Calu3 (cell line): ENCODE data around the gene FNDC7. TPM values are rescaled to one million over a fixed set of nuclear protein-coding genes. Genes with fewer than 3 reads are reported as not detected.

Experiments
- BruUV-seq: library from RNA; stranded (reverse); fragments of 400-500 nt; replicated peaks from 2 replicates; lab custom pipeline; 2021; lab: Mats Ljungman, UMichigan
- CTCF ChIA-PET: fragments of 300-600 bp; sonication (Branson Sonifier 250); formaldehyde crosslinking; loops from one replicate; lab custom pipeline; 2022; ENCODE audit warnings: antibody characterized with exemption; lab: Charles Lee
- DNase-seq: peaks from one replicate; pipeline ENCODE4 v3.0.0; 2022
- H3K27ac Mint-ChIP-seq: one replicate; pipeline ENCODE4 v1.8.0; 2022; ENCODE audit warnings: mixed read lengths; ENCODE audit not compliant: unreplicated experiment
- H3K27me3 Mint-ChIP-seq: one replicate; pipeline ENCODE4 v1.8.0; 2022; ENCODE audit warnings: mixed read lengths; ENCODE audit not compliant: unreplicated experiment
- H3K36me3 Mint-ChIP-seq: one replicate; pipeline ENCODE4 v1.8.0; 2022; ENCODE audit warnings: mild to moderate bottlenecking, moderate library complexity, mixed read lengths; ENCODE audit not compliant: insufficient read depth, unreplicated experiment
- H3K4me1 Mint-ChIP-seq: one replicate; pipeline ENCODE4 v1.8.0; 2022; ENCODE audit warnings: mild to moderate bottlenecking, low read depth, mixed read lengths; ENCODE audit not compliant: unreplicated experiment
- H3K4me3 Mint-ChIP-seq: one replicate; pipeline ENCODE4 v1.8.0; 2022; ENCODE audit warnings: mild to moderate bottlenecking, low read depth, moderate library complexity, mixed read lengths; ENCODE audit not compliant: unreplicated experiment
- H3K9me3 Mint-ChIP-seq: one replicate; pipeline ENCODE4 v1.8.0; 2022; ENCODE audit warnings: low read depth, mixed read lengths; ENCODE audit not compliant: unreplicated experiment
- CTCF ChIP-seq: fragments of 200-600 bp; IDR thresholded peaks from one replicate; pipeline ENCODE4 v1.8.0; 2022; ENCODE audit warnings: antibody characterized with exemption; ENCODE audit not compliant: unreplicated experiment
- intact Hi-C: fragments of 100-400 bp; cut with micrococcal nuclease; formaldehyde crosslinking; loops from one replicate; pipeline ENCODE4 v1.10.0; 2022; ENCODE audit not compliant: unreplicated experiment
- total RNA-seq: library from RNA; stranded (reverse); gene quantifications from 2 replicates; pipeline ENCODE4 v1.2.3, GENCODE V29; 2022

FNDC7 gene
- total RNA-seq, 1 experiment from 2014 or later: not detected

GRCh38 chr1:108715932-108716331 lies 3.2 kb downstream of the FNDC7 start:
- CTCF ChIA-PET: no interaction called here
- no peak for TF ChIP-seq CTCF
- H3K4me1 Mint-ChIP-seq: peaks cover 14% of the 10 kb centered on the region
- H3K4me3 Mint-ChIP-seq: no peak overlapping the region
- H3K27me3 Mint-ChIP-seq: no peaks in the 10 kb centered on the region
- BruUV-seq: no TSS peak
- intact Hi-C loops: no loop called here
- H3K9me3 Mint-ChIP-seq: no peaks in the 10 kb centered on the region
- H3K36me3 Mint-ChIP-seq: no peaks in the 10 kb centered on the region
- H3K27ac Mint-ChIP-seq: no peak overlapping the region
- no peak for DNase-seq

GRCh38 chr1:108716437-108717230 lies 3.9 kb downstream of the FNDC7 start:
- peaks cover 14% of the 10 kb centered on the region for H3K4me1 Mint-ChIP-seq

GRCh38 chr1:108717774-108718316 lies 5.1 kb downstream of the FNDC7 start:
- no TSS peak for BruUV-seq
- no peaks in the 10 kb centered on the region for H3K27me3 Mint-ChIP-seq
- DNase-seq: no peak
- H3K4me3 Mint-ChIP-seq: no peak overlapping the region
- H3K9me3 Mint-ChIP-seq: no peaks in the 10 kb centered on the region
- no peaks in the 10 kb centered on the region for H3K36me3 Mint-ChIP-seq
- no peak overlapping the region for H3K27ac Mint-ChIP-seq
- peaks cover 14% of the 10 kb centered on the region for H3K4me1 Mint-ChIP-seq
- CTCF ChIA-PET: interaction anchor here (0.6 kb wide), 1 partner anchor 250 kb away, joined by 4 read pairs; no protein-coding TSS in a partner anchor
- intact Hi-C loops: no loop called here
- TF ChIP-seq CTCF: no peak

More at GRCh38 chr1:108716437-108717230, 3.9 kb downstream of the FNDC7 start:
- DNase-seq: no peak
- Mint-ChIP-seq H3K36me3 (no peaks in the 10 kb centered on the region), H3K9me3 (no peaks in the 10 kb centered on the region), H3K27ac (no peak overlapping the region), H3K4me3 (no peak overlapping the region), H3K27me3 (no peaks in the 10 kb centered on the region)
- TF ChIP-seq CTCF: no peak
- intact Hi-C loops: no loop called here
- CTCF ChIA-PET: no interaction called here
- BruUV-seq: no TSS peak

- peaks cover 14% of the 10 kb centered on the region for H3K4me1 Mint-ChIP-seq
- no peaks in the 10 kb centered on the region for H3K36me3 Mint-ChIP-seq
- H3K27me3 Mint-ChIP-seq: no peaks in the 10 kb centered on the region
- CTCF ChIA-PET: no interaction called here
- H3K9me3 Mint-ChIP-seq: no peaks in the 10 kb centered on the region
- DNase-seq: no peak
- H3K4me3 Mint-ChIP-seq: no peak overlapping the region
- no peak for TF ChIP-seq CTCF
- H3K27ac Mint-ChIP-seq: no peak overlapping the region
- BruUV-seq: no TSS peak
- intact Hi-C loops: no loop called here
Measured at GRCh38 chr1:108718927-108719655, 6.4 kb downstream of the FNDC7 start.
